ENCODE measurements around the gene PURA.

Gene PURA

DNA sequence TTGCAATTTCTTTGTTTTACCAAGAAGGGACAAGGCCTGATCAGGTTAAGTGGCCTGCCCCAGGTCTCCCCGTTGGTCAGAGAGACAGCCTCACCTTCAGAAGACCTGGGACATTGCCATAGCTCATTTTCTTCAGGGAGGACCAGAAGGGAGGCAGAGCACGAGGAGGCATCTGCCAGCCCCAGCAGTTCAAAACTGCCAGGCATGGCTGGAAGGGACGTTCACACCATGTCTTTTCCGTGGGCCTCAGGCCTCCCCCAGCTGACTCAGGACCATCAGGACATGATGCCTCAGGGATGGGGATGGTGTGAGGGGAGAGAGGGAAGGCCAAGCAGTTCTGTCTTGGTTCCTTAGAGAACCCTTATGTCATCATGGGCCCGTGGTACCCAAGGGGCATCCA lies 28.3 kb downstream of the PURA start:
- Histone ChIP-seq H3K4me1 (ENCODE audit: control insufficient read depth, low read length) (peaks cover 8% of the 10 kb centered on the region; the same call in 1 of the 2 replicates), H3K4me2 (ENCODE audit: low read length) (no peak overlapping the region), H3K4me3 (ENCODE audit: low read length) (no peak overlapping the region), H3F3A (ENCODE audit: control insufficient read depth, insufficient read depth) (no peaks in the 10 kb centered on the region), H3K27ac (ENCODE audit: low read depth, low read length) (no peak overlapping the region), H3K9me2 (replicated peaks; ENCODE audit: control insufficient read depth, low read length) (no peaks in the 10 kb centered on the region), H3K27me3 (ENCODE audit: control insufficient read depth, low read length) (peaks cover 21% of the 10 kb centered on the region), H3K79me2 (ENCODE audit: control insufficient read depth, low read length) (no peaks in the 10 kb centered on the region), H3K9me3 (ENCODE audit: control insufficient read depth, insufficient read depth, low read length) (no peaks in the 10 kb centered on the region), H4K20me1 (ENCODE audit: control insufficient read depth, insufficient read depth, low read depth, low read length) (0 out of 2 replicates have a peak, but pooled peaks cover 16% of the 10 kb centered on the region), H3K36me3 (ENCODE audit: control insufficient read depth, low read length) (no peaks in the 10 kb centered on the region)
- TF ChIP-seq EZH2phosphoT487 (IDR thresholded peaks at IDR 0.05; ENCODE audit: borderline replicate concordance, low read length): no peak
- TF ChIP-seq, protein P1, sequence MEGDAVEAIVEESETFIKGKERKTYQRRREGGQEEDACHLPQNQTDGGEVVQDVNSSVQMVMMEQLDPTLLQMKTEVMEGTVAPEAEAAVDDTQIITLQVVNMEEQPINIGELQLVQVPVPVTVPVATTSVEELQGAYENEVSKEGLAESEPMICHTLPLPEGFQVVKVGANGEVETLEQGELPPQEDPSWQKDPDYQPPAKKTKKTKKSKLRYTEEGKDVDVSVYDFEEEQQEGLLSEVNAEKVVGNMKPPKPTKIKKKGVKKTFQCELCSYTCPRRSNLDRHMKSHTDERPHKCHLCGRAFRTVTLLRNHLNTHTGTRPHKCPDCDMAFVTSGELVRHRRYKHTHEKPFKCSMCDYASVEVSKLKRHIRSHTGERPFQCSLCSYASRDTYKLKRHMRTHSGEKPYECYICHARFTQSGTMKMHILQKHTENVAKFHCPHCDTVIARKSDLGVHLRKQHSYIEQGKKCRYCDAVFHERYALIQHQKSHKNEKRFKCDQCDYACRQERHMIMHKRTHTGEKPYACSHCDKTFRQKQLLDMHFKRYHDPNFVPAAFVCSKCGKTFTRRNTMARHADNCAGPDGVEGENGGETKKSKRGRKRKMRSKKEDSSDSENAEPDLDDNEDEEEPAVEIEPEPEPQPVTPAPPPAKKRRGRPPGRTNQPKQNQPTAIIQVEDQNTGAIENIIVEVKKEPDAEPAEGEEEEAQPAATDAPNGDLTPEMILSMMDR (IDR thresholded peaks at IDR 0.05; ENCODE audit: low read depth, low read length, poor library complexity, severe bottlenecking): no peak

- peaks cover 26% of the 10 kb centered on the region for H3K27me3 ChIP-seq (ENCODE audit: control insufficient read depth, low read length)
- H4K20me1 ChIP-seq (ENCODE audit: control insufficient read depth, insufficient read depth, low read depth, low read length): 0 out of 2 replicates have a peak, but pooled peaks cover 19% of the 10 kb centered on the region
- H3K4me2 ChIP-seq (ENCODE audit: low read length): no peak overlapping the region
- H3K36me3 ChIP-seq (ENCODE audit: control insufficient read depth, low read length): no peaks in the 10 kb centered on the region
- H3K4me1 ChIP-seq (ENCODE audit: control insufficient read depth, low read length): peaks cover 8% of the 10 kb centered on the region; the same call in 1 of the 2 replicates
- H3K27ac ChIP-seq (ENCODE audit: low read depth, low read length): no peak overlapping the region
- no peak for TF ChIP-seq EZH2phosphoT487 (IDR thresholded peaks at IDR 0.05; ENCODE audit: borderline replicate concordance, low read length)
- TF ChIP-seq, protein P1 (IDR thresholded peaks at IDR 0.05; ENCODE audit: low read depth, low read length, poor library complexity, severe bottlenecking): no peak
- H3K79me2 ChIP-seq (ENCODE audit: control insufficient read depth, low read length): no peaks in the 10 kb centered on the region
- H3F3A ChIP-seq (ENCODE audit: control insufficient read depth, insufficient read depth): no peaks in the 10 kb centered on the region
- no peaks in the 10 kb centered on the region for H3K9me2 ChIP-seq (replicated peaks; ENCODE audit: control insufficient read depth, low read length)
- H3K9me3 ChIP-seq (ENCODE audit: control insufficient read depth, insufficient read depth, low read length): no peaks in the 10 kb centered on the region
- H3K4me3 ChIP-seq (ENCODE audit: low read length): no peak overlapping the region
Measured at GRCh38 chr5:140142856-140143255, 28.9 kb downstream of the PURA start.

DNA sequence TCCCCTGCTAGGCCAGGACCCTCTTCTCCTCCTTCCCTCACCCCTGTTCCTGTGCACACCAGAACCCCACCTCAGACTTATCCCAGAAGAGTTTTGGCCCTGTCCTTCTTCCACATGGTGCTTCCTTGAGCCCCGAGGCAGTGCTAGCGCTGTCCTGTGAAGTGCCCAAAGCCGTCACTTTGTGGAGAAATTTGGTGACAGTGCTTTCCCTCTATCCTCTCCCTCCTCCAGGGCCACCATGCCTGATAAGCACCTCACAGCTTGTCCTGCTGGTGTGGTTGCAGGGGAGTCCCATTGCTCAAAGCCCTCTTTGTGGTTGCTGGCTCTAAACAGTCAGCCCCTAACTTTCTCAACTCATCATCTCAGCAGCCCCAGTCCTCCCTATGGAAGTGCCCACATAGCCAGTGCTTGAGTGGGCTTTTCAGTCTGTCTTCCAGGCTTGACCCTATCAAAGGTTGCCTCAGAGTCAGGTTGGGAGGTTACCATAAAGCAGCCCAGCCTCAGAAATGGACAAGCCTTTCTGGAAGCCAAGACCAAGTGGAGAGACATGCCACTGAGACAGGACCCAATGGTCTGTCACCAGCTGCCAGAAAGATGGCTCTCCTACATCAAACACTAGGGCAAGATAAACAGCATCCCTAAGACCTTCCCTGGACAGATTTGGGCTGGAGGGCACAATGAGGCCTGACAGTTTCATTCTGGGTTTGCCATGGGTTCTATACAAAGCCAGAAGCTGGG lies 29.8 kb downstream of the PURA start:
- Histone ChIP-seq H3K27ac (ENCODE audit: low read depth, low read length) (no peak overlapping the region), H3K4me2 (ENCODE audit: low read length) (no peak overlapping the region), H4K20me1 (ENCODE audit: control insufficient read depth, insufficient read depth, low read depth, low read length) (0 out of 2 replicates have a peak, but pooled peaks cover 19% of the 10 kb centered on the region), H3F3A (ENCODE audit: control insufficient read depth, insufficient read depth) (no peaks in the 10 kb centered on the region), H3K79me2 (ENCODE audit: control insufficient read depth, low read length) (no peaks in the 10 kb centered on the region), H3K4me3 (ENCODE audit: low read length) (no peak overlapping the region), H3K9me2 (replicated peaks; ENCODE audit: control insufficient read depth, low read length) (no peaks in the 10 kb centered on the region), H3K9me3 (ENCODE audit: control insufficient read depth, insufficient read depth, low read length) (no peaks in the 10 kb centered on the region), H3K4me1 (ENCODE audit: control insufficient read depth, low read length) (peaks cover 8% of the 10 kb centered on the region; the same call in 1 of the 2 replicates), H3K36me3 (ENCODE audit: control insufficient read depth, low read length) (no peaks in the 10 kb centered on the region), H3K27me3 (ENCODE audit: control insufficient read depth, low read length) (peaks cover 28% of the 10 kb centered on the region)
- no peak for TF ChIP-seq EZH2phosphoT487 (IDR thresholded peaks at IDR 0.05; ENCODE audit: borderline replicate concordance, low read length)
- TF ChIP-seq, protein P1 (IDR thresholded peaks at IDR 0.05; ENCODE audit: low read depth, low read length, poor library complexity, severe bottlenecking): no peak

Measured in DOHH2 (cell line).